ENCODE measurements around the gene ARMC7. TPM values are rescaled to one million over a fixed set of nuclear protein-coding genes. Genes with fewer than 3 reads are reported as not detected.

The ARMC7 gene
- total and polyA plus RNA-seq, 2 of the 13 experiments (the other 11 are each of a cell fraction or from before 2014, with no cell fraction given): 3.9 to 4.2 TPM

- ChIA-PET POLR2A (interaction anchor here (0.6 to 3.6 kb wide), 22 partner anchors 8 to 321 kb away, joined by 3 to 19 read pairs (median 5); partner anchors contain the start of genes ARMC7, FDXR, MRPL58 and NT5C), CTCF (ENCODE audit: low intra/inter-chr PET ratio, low total read pairs) (no interaction called here)
- Histone ChIP-seq H3K79me2 (ENCODE audit: insufficient read depth, low read length) (no peaks in the 10 kb centered on the region), H3K27ac (ENCODE audit: extremely low read length, insufficient read depth, low read length) (no peak overlapping the region), H3K4me1 (ENCODE audit: insufficient read depth, low read length) (peaks cover 92% of the 10 kb centered on the region), H3K4me3 (replicated peaks in 1 of 3; ENCODE audit: insufficient read depth in 1 of 3, low read depth in 2 of 3, low read length in 3 of 3) (peak overlapping the region; percentile 32 to 66 (median 46); a peak in 5 of 6 replicates), H3K4me2 (ENCODE audit: low read depth, low read length) (peak overlapping the region; percentile 79), H3K9ac (ENCODE audit: insufficient read depth, low read depth, low read length) (peak overlapping the region; percentile 53), H3K27me3 (ENCODE audit: control insufficient read depth in 1 of 2, insufficient read depth in 2 of 2, low read length in 2 of 2) (peaks cover 0 to 37% of the 10 kb centered on the region in 2 experiments; a peak in 3 of 5 replicates), H2AFZ (ENCODE audit: low read length) (no peak overlapping the region), H3K9me3 (ENCODE audit: low read length) (no peaks in the 10 kb centered on the region), H3K36me3 (replicated peaks in 1 of 2; ENCODE audit: control insufficient read depth in 1 of 2, insufficient read depth in 2 of 2, low read length in 2 of 2) (no peaks in the 10 kb centered on the region), H4K20me1 (ENCODE audit: insufficient read depth, low read length) (no peaks in the 10 kb centered on the region)
- in situ Hi-C loops (cut with HindIII; ENCODE audit: extremely low pct_ligation_motif_present, low pct_unique_long_range_greater_than_20kb) (no loop called here), intact Hi-C loops (cut with micrococcal nuclease; ENCODE audit: unreplicated experiment) (no loop called here)
- FAIRE-seq: no peak
- BruUV-seq (replicated peaks): no TSS peak
- WGBS (ENCODE audit: low lambda C conversion rate): 84% methylated on average over 52 of the region's 53 CpGs
- no peak; the same call in 2 of the 3 replicates for ATAC-seq
- DNase-seq (ENCODE audit: low spot score): no peak
- peak; percentile 59 for TF ChIP-seq PTBP1 (IDR thresholded peaks at IDR 0.05; ENCODE audit: low read depth, low read length, poor library complexity, severe bottlenecking)
- TF ChIP-seq HIC2 (CRISPR knock-in tag; IDR thresholded peaks at IDR 0.05; ENCODE audit: low read depth): no peak
- TF ChIP-seq TCF7L2 (IDR thresholded peaks at IDR 0.05; ENCODE audit: low read depth, low read length): no peak
- peak; percentile 98 for TF ChIP-seq ZBTB38 (CRISPR knock-in tag; IDR thresholded peaks at IDR 0.05)
- no peak for TF ChIP-seq ZNF251 (CRISPR knock-in tag; IDR thresholded peaks at IDR 0.05)
- TF ChIP-seq, protein P1, sequence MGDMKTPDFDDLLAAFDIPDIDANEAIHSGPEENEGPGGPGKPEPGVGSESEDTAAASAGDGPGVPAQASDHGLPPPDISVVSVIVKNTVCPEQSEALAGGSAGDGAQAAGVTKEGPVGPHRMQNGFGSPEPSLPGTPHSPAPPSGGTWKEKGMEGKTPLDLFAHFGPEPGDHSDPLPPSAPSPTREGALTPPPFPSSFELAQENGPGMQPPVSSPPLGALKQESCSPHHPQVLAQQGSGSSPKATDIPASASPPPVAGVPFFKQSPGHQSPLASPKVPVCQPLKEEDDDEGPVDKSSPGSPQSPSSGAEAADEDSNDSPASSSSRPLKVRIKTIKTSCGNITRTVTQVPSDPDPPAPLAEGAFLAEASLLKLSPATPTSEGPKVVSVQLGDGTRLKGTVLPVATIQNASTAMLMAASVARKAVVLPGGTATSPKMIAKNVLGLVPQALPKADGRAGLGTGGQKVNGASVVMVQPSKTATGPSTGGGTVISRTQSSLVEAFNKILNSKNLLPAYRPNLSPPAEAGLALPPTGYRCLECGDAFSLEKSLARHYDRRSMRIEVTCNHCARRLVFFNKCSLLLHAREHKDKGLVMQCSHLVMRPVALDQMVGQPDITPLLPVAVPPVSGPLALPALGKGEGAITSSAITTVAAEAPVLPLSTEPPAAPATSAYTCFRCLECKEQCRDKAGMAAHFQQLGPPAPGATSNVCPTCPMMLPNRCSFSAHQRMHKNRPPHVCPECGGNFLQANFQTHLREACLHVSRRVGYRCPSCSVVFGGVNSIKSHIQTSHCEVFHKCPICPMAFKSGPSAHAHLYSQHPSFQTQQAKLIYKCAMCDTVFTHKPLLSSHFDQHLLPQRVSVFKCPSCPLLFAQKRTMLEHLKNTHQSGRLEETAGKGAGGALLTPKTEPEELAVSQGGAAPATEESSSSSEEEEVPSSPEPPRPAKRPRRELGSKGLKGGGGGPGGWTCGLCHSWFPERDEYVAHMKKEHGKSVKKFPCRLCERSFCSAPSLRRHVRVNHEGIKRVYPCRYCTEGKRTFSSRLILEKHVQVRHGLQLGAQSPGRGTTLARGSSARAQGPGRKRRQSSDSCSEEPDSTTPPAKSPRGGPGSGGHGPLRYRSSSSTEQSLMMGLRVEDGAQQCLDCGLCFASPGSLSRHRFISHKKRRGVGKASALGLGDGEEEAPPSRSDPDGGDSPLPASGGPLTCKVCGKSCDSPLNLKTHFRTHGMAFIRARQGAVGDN (CRISPR knock-in tag; IDR thresholded peaks at IDR 0.05): peak; percentile 36; the same call in 1 of the 2 replicates
- TF ChIP-seq ZNF558 (CRISPR knock-in tag; IDR thresholded peaks at IDR 0.05; ENCODE audit: borderline replicate concordance): no peak
- TF ChIP-seq ZNF547 (CRISPR knock-in tag; IDR thresholded peaks at IDR 0.05): no peak; the same call in 1 of the 2 replicates
- TF ChIP-seq, protein P2, sequence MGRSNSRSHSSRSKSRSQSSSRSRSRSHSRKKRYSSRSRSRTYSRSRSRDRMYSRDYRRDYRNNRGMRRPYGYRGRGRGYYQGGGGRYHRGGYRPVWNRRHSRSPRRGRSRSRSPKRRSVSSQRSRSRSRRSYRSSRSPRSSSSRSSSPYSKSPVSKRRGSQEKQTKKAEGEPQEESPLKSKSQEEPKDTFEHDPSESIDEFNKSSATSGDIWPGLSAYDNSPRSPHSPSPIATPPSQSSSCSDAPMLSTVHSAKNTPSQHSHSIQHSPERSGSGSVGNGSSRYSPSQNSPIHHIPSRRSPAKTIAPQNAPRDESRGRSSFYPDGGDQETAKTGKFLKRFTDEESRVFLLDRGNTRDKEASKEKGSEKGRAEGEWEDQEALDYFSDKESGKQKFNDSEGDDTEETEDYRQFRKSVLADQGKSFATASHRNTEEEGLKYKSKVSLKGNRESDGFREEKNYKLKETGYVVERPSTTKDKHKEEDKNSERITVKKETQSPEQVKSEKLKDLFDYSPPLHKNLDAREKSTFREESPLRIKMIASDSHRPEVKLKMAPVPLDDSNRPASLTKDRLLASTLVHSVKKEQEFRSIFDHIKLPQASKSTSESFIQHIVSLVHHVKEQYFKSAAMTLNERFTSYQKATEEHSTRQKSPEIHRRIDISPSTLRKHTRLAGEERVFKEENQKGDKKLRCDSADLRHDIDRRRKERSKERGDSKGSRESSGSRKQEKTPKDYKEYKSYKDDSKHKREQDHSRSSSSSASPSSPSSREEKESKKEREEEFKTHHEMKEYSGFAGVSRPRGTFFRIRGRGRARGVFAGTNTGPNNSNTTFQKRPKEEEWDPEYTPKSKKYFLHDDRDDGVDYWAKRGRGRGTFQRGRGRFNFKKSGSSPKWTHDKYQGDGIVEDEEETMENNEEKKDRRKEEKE (IDR thresholded peaks at IDR 0.05): no peak
- TF ChIP-seq ZSCAN22 (CRISPR knock-in tag; IDR thresholded peaks at IDR 0.05): no peak
- TF ChIP-seq PITX1 (CRISPR knock-in tag; IDR thresholded peaks at IDR 0.05): no peak
- TF ChIP-seq HOXA3 (CRISPR knock-in tag; IDR thresholded peaks at IDR 0.05): peak; percentile 78
- TF ChIP-seq, protein P3, sequence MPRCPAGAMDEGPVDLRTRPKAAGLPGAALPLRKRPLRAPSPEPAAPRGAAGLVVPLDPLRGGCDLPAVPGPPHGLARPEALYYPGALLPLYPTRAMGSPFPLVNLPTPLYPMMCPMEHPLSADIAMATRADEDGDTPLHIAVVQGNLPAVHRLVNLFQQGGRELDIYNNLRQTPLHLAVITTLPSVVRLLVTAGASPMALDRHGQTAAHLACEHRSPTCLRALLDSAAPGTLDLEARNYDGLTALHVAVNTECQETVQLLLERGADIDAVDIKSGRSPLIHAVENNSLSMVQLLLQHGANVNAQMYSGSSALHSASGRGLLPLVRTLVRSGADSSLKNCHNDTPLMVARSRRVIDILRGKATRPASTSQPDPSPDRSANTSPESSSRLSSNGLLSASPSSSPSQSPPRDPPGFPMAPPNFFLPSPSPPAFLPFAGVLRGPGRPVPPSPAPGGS (CRISPR knock-in tag; IDR thresholded peaks at IDR 0.05): 0 out of 2 replicates have a peak, but pooled peaks have one; percentile 15
Observed at GRCh38 chr17:75077496-75078283, 32.1 kb upstream of the ARMC7 start.
